ENCODE data around the gene MACROD2. TPM values are rescaled to one million over a fixed set of nuclear protein-coding genes. Genes with fewer than 3 reads are reported as not detected.

Gene MACROD2
- total and polyA plus RNA-seq, 2 experiments from 2014 or later = 2.8 to 4.3 TPM

DNA sequence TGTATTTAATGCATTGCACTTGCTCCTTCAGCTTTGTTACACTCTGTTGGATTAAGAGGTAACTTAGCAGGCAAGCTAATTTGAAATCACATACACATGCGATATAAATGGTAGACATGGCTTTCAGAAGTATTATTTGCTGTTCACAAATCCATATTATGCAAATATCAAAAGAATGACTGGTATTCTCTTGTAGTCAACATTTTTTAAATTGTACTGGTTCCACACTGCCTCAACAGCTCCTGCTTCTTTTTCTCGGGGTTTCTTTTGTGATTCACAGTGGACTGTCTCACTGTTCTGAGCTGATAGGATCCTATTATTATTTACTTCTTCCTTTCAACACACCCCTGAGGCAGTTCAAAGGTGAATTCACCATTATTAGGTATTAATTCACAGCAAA lies 1650.5 kb downstream of the MACROD2 start:
- no peak for ATAC-seq
- Mint-ChIP-seq H3K27ac (no peak overlapping the region), H3K4me3 (no peak overlapping the region), H3K27me3 (ENCODE audit: insufficient read depth, low read depth, poor library complexity) (peaks cover under 1% of the 10 kb centered on the region), H3K36me3 (ENCODE audit: low read depth) (no peaks in the 10 kb centered on the region), H3K4me1 (peaks cover 3% of the 10 kb centered on the region; the same call in 1 of the 3 replicates), H3K9me3 (no peaks in the 10 kb centered on the region; the same call in 2 of the 3 replicates)
- Histone ChIP-seq H3K4me1 (ENCODE audit: insufficient read depth) (0 out of 2 replicates have a peak, but pooled peaks cover 7% of the 10 kb centered on the region), H2AFZ (no peak overlapping the region), H3K27me3 (ENCODE audit: insufficient read depth) (no peaks in the 10 kb centered on the region), H3F3A (replicated peaks; ENCODE audit: low read depth) (no peaks in the 10 kb centered on the region), H3K79me2 (replicated peaks; ENCODE audit: insufficient read depth) (no peaks in the 10 kb centered on the region), H3K4me2 (no peak overlapping the region), H4K20me1 (replicated peaks; ENCODE audit: insufficient read depth) (no peaks in the 10 kb centered on the region), H3K4me3 (no peak overlapping the region), H3K9me2 (ENCODE audit: insufficient read depth) (peaks cover 11% of the 10 kb centered on the region; the same call in 1 of the 2 replicates), H3K36me3 (ENCODE audit: insufficient read depth) (no peaks in the 10 kb centered on the region), H3K27ac (ENCODE audit: low read depth) (no peak overlapping the region)
- TF ChIP-seq, protein P1, sequence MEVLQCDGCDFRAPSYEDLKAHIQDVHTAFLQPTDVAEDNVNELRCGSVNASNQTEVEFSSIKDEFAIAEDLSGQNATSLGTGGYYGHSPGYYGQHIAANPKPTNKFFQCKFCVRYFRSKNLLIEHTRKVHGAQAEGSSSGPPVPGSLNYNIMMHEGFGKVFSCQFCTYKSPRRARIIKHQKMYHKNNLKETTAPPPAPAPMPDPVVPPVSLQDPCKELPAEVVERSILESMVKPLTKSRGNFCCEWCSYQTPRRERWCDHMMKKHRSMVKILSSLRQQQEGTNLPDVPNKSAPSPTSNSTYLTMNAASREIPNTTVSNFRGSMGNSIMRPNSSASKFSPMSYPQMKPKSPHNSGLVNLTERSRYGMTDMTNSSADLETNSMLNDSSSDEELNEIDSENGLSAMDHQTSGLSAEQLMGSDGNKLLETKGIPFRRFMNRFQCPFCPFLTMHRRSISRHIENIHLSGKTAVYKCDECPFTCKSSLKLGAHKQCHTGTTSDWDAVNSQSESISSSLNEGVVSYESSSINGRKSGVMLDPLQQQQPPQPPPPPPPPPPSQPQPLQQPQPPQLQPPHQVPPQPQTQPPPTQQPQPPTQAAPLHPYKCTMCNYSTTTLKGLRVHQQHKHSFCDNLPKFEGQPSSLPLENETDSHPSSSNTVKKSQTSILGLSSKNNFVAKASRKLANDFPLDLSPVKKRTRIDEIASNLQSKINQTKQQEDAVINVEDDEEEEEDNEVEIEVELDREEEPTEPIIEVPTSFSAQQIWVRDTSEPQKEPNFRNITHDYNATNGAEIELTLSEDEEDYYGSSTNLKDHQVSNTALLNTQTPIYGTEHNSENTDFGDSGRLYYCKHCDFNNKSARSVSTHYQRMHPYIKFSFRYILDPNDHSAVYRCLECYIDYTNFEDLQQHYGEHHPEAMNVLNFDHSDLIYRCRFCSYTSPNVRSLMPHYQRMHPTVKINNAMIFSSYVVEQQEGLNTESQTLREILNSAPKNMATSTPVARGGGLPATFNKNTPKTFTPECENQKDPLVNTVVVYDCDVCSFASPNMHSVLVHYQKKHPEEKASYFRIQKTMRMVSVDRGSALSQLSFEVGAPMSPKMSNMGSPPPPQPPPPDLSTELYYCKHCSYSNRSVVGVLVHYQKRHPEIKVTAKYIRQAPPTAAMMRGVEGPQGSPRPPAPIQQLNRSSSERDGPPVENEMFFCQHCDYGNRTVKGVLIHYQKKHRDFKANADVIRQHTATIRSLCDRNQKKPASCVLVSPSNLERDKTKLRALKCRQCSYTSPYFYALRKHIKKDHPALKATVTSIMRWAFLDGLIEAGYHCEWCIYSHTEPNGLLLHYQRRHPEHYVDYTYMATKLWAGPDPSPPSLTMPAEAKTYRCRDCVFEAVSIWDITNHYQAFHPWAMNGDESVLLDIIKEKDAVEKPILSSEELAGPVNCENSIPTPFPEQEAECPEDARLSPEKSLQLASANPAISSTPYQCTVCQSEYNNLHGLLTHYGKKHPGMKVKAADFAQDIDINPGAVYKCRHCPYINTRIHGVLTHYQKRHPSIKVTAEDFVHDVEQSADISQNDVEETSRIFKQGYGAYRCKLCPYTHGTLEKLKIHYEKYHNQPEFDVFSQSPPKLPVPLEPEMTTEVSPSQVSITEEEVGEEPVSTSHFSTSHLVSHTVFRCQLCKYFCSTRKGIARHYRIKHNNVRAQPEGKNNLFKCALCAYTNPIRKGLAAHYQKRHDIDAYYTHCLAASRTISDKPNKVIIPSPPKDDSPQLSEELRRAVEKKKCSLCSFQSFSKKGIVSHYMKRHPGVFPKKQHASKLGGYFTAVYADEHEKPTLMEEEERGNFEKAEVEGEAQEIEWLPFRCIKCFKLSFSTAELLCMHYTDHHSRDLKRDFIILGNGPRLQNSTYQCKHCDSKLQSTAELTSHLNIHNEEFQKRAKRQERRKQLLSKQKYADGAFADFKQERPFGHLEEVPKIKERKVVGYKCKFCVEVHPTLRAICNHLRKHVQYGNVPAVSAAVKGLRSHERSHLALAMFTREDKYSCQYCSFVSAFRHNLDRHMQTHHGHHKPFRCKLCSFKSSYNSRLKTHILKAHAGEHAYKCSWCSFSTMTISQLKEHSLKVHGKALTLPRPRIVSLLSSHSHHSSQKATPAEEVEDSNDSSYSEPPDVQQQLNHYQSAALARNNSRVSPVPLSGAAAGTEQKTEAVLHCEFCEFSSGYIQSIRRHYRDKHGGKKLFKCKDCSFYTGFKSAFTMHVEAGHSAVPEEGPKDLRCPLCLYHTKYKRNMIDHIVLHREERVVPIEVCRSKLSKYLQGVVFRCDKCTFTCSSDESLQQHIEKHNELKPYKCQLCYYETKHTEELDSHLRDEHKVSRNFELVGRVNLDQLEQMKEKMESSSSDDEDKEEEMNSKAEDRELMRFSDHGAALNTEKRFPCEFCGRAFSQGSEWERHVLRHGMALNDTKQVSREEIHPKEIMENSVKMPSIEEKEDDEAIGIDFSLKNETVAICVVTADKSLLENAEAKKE (CRISPR knock-in tag; IDR thresholded peaks at IDR 0.05) = no peak
- TF ChIP-seq ZNF331 (CRISPR knock-in tag; IDR thresholded peaks at IDR 0.05; ENCODE audit: low read depth) (no peak), EZH2phosphoT487 (IDR thresholded peaks at IDR 0.05; ENCODE audit: unreplicated experiment) (no peak), ZNF114 (CRISPR knock-in tag; IDR thresholded peaks at IDR 0.05) (no peak)
- no peak for DNase-seq (ENCODE audit: low spot score)

- no peak overlapping the region for H3K27ac Mint-ChIP-seq
- H3K4me3 ChIP-seq = no peak overlapping the region
- H3K79me2 ChIP-seq (replicated peaks; ENCODE audit: insufficient read depth) = no peaks in the 10 kb centered on the region
- H3K4me1 Mint-ChIP-seq = peaks cover 6% of the 10 kb centered on the region
- H3F3A ChIP-seq (replicated peaks; ENCODE audit: low read depth) = no peaks in the 10 kb centered on the region
- no peak overlapping the region for H3K27ac ChIP-seq (ENCODE audit: low read depth)
- H3K27me3 ChIP-seq (ENCODE audit: insufficient read depth) = no peaks in the 10 kb centered on the region
- no peaks in the 10 kb centered on the region for H3K9me2 ChIP-seq (ENCODE audit: insufficient read depth)
- DNase-seq (ENCODE audit: low spot score) (no peak), ATAC-seq (peak; percentile 47)
- H3K4me3 Mint-ChIP-seq = no peak overlapping the region
- no peaks in the 10 kb centered on the region for H3K36me3 ChIP-seq (ENCODE audit: insufficient read depth)
- H3K4me1 ChIP-seq (ENCODE audit: insufficient read depth) = 0 out of 2 replicates have a peak, but pooled peaks cover 4% of the 10 kb centered on the region
- no peaks in the 10 kb centered on the region for H4K20me1 ChIP-seq (replicated peaks; ENCODE audit: insufficient read depth)
- no peaks in the 10 kb centered on the region for H3K9me3 Mint-ChIP-seq
- no peak overlapping the region for H2AFZ ChIP-seq
- no peaks in the 10 kb centered on the region for H3K27me3 Mint-ChIP-seq (ENCODE audit: insufficient read depth, low read depth, poor library complexity)
- H3K4me2 ChIP-seq = no peak overlapping the region
- H3K36me3 Mint-ChIP-seq (ENCODE audit: low read depth) = no peaks in the 10 kb centered on the region
- TF ChIP-seq POLR2AphosphoS5 (IDR thresholded peaks at IDR 0.05; ENCODE audit: low read depth) = no peak
- no peak for TF ChIP-seq CTCF (conservative IDR thresholded peaks at IDR 0.05; ENCODE audit: low read depth in 2 of 2)
- TF ChIP-seq ETS1 (IDR thresholded peaks at IDR 0.05) = no peak
- no peak for TF ChIP-seq ZNF331 (CRISPR knock-in tag; IDR thresholded peaks at IDR 0.05; ENCODE audit: low read depth)
- TF ChIP-seq STAT1 (IDR thresholded peaks at IDR 0.05; ENCODE audit: unreplicated experiment) = no peak
- TF ChIP-seq EZH2phosphoT487 (IDR thresholded peaks at IDR 0.05; ENCODE audit: unreplicated experiment) = no peak
- TF ChIP-seq NANOG (IDR thresholded peaks at IDR 0.05; ENCODE audit: borderline replicate concordance) = no peak
- no peak for TF ChIP-seq JUNB (IDR thresholded peaks at IDR 0.05; ENCODE audit: unreplicated experiment)
Observed at GRCh38 chr20:15653396-15654207, 1658.3 kb downstream of the MACROD2 start.

All from GM23338 (cell line).